Nephron progenitor cell (in vitro differentiated cells): ENCODE results near the gene BRD3.
A peak's percentile ranks its signal among the peaks of the same experiment; 100 is the strongest.

Source experiments
- DNase-seq: peaks from one replicate; pipeline ENCODE4 v3.0.0; 2021
- H3K27ac Mint-ChIP-seq: 2 replicates; pipeline ENCODE4 v1.8.0; 2021; ENCODE audit warnings: mild to moderate bottlenecking, moderate library complexity, mixed read lengths
- H3K27me3 Mint-ChIP-seq: 2 replicates; pipeline ENCODE4 v1.8.0; 2021; ENCODE audit warnings: mild to moderate bottlenecking, low read depth, mixed read lengths; ENCODE audit not compliant: poor library complexity
- H3K36me3 Mint-ChIP-seq: 2 replicates; pipeline ENCODE4 v1.8.0; 2021; ENCODE audit warnings: low read depth, mixed read lengths
- H3K4me1 Mint-ChIP-seq: 2 replicates; pipeline ENCODE4 v1.8.0; 2021; ENCODE audit warnings: mixed read lengths
- H3K4me3 Mint-ChIP-seq: 2 replicates; pipeline ENCODE4 v1.8.0; 2021; ENCODE audit warnings: mild to moderate bottlenecking, moderate library complexity, mixed read lengths
- H3K9me3 Mint-ChIP-seq: 2 replicates; pipeline ENCODE4 v1.8.0; 2021; ENCODE audit warnings: mild to moderate bottlenecking, moderate library complexity, mixed read lengths
- CTCF ChIP-seq: fragments of 200-600 bp; sonication (generic); IDR thresholded peaks from 2 replicates; pipeline ENCODE4 v1.5.0; 2021; ENCODE audit warnings: antibody characterized with exemption

The BRD3 gene

GRCh38 chr9:133997584-133997983 lies 70.2 kb downstream of the BRD3 start:
- DNase-seq: no peak
- Mint-ChIP-seq H3K9me3 (no peaks in the 10 kb centered on the region), H3K27ac (no peak overlapping the region), H3K27me3 (peaks cover 29% of the 10 kb centered on the region), H3K4me3 (no peak overlapping the region), H3K4me1 (peaks cover 7% of the 10 kb centered on the region), H3K36me3 (no peaks in the 10 kb centered on the region)
- no peak for TF ChIP-seq CTCF

GRCh38 chr9:133996531-133997520 lies 71.0 kb downstream of the BRD3 start:
- TF ChIP-seq CTCF: no peak
- no peaks in the 10 kb centered on the region for H3K9me3 Mint-ChIP-seq
- H3K27me3 Mint-ChIP-seq: peaks cover 29% of the 10 kb centered on the region
- peaks cover 7% of the 10 kb centered on the region for H3K4me1 Mint-ChIP-seq
- H3K4me3 Mint-ChIP-seq: no peak overlapping the region
- no peaks in the 10 kb centered on the region for H3K36me3 Mint-ChIP-seq
- H3K27ac Mint-ChIP-seq: no peak overlapping the region
- DNase-seq: no peak

- no peak for TF ChIP-seq CTCF
- Mint-ChIP-seq H3K9me3 (no peaks in the 10 kb centered on the region), H3K4me3 (no peak overlapping the region), H3K27me3 (peaks cover 22% of the 10 kb centered on the region), H3K4me1 (peaks cover 15% of the 10 kb centered on the region), H3K36me3 (no peaks in the 10 kb centered on the region), H3K27ac (no peak overlapping the region)
- no peak for DNase-seq
Observed at GRCh38 chr9:133995012-133995896, 72.6 kb downstream of the BRD3 start.

GRCh38 chr9:133994353-133995011 lies 73.3 kb downstream of the BRD3 start:
- H3K4me3 Mint-ChIP-seq: peak overlapping the region; percentile 69
- H3K4me1 Mint-ChIP-seq: peaks cover 22% of the 10 kb centered on the region
- no peaks in the 10 kb centered on the region for H3K36me3 Mint-ChIP-seq
- H3K27ac Mint-ChIP-seq: no peak overlapping the region
- H3K27me3 Mint-ChIP-seq: peaks cover 20% of the 10 kb centered on the region
- H3K9me3 Mint-ChIP-seq: no peaks in the 10 kb centered on the region
- DNase-seq: peak; percentile 95
- TF ChIP-seq CTCF: peak; percentile 99

GRCh38 chr9:133993635-133994253 lies 74.1 kb downstream of the BRD3 start:
- no peaks in the 10 kb centered on the region for H3K36me3 Mint-ChIP-seq
- no peak for TF ChIP-seq CTCF

More at GRCh38 chr9:133993635-133994253, 74.1 kb downstream of the BRD3 start:
- Mint-ChIP-seq H3K27me3 (peaks cover 14% of the 10 kb centered on the region), H3K9me3 (no peaks in the 10 kb centered on the region), H3K4me1 (peaks cover 23% of the 10 kb centered on the region), H3K4me3 (peak overlapping the region; percentile 76), H3K27ac (no peak overlapping the region)
- DNase-seq: no peak
